HG02943 (cell line): Measurements from ENCODE around the gene GARS1.

Experiments
- ATAC-seq: cut with Tn5 transposase; IDR thresholded peaks from one replicate; pipeline ENCODE4 v1.9.1; 2021; ENCODE audit warnings: mild to moderate bottlenecking, low read depth, moderate library complexity; ENCODE audit not compliant: unreplicated experiment

GARS1 gene

GRCh38 chr7:30674420-30674819, 79.7 kb downstream of the GARS1 start:
- ATAC-seq: no peak

- ATAC-seq: no peak
Measured at GRCh38 chr7:30674876-30675275, 80.2 kb downstream of the GARS1 start.

- no peak for ATAC-seq
Measured at GRCh38 chr7:30678805-30679204, 84.1 kb downstream of the GARS1 start.

GRCh38 chr7:30679664-30680063, 85.0 kb downstream of the GARS1 start:
- ATAC-seq: no peak

- no peak for ATAC-seq
Measured at GRCh38 chr7:30681331-30681797, 86.7 kb downstream of the GARS1 start.

GRCh38 chr7:30681815-30682211, 87.1 kb downstream of the GARS1 start:
- no peak for ATAC-seq

- no peak for ATAC-seq
Measured at GRCh38 chr7:30682212-30683083, 87.8 kb downstream of the GARS1 start, which contains the start of gene CRHR2. Gene CRHR2 (minus strand): TSS chr7:30682456. CDS start chr7:30682280, 176 bp downstream.

- ATAC-seq: no peak
Measured at GRCh38 chr7:30683306-30683705, 88.6 kb downstream of the GARS1 start.
